GM18508 (cell line): ENCODE results near the gene TTLL11.

ENCODE experiments used
- ATAC-seq: cut with Tn5 transposase; IDR thresholded peaks from one replicate; pipeline ENCODE4 v1.9.1; 2021; ENCODE audit warnings: moderate number of reproducible peaks; ENCODE audit not compliant: insufficient read depth, unreplicated experiment

TTLL11 gene

DNA sequence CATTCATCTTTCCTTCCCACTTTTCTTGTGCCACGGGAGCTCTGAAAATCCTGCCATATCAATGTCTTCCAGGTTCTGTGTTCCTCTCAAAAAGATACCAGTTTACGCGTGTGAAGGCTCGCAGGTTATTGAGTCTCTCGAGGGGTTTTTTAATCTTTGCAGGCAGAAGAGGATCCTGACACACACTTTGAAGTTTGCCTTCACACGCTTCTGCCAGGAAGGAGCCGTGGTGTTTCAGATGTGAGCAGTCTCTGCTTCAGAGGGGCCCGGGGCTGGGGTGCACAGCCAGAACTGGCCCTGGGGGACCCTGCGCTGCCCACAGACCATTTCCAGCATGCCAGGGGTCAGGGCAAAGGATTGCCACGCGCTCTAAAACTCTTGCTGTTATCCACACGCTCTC, 167.2 kb downstream of the TTLL11 start:
- ATAC-seq, result no peak

DNA sequence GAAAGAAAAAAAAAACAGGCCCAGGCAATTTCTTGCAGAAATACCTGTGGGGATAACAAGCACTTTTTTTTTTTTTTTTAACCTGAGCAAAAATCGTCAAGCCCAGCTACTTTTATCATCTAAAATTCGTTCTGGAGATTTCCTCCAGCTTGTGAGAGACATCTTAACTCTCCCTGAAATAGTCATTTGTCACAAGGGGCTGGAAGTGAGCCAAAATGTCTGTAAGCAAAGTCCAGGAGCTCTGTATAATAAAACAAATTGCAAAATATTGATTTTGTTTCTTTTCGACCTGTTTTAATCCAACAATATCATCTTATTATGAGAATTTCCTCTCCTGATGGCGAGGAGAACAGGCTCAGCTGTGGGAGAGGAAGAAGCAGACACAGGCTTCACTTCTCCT, 168.4 kb downstream of the TTLL11 start:
- ATAC-seq, result no peak

DNA sequence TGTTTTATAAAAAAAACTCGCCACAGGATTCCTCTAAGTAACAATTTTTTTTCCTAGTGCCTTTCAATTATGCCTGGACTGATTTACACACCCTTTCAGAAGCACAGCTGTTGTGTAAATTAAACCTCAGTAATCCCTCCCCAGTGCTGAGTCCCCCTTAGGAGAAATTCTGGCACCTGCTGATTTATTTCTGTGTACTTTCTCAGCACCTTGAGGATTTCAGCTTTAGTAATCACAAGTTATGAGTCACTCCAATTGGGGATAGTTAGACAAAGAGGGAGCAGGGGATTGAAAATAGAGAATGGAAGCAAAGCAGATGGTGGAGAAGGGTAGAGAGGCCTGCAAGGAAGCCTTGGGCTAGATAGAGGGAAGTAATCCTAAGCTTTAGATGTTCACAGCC, 171.7 kb downstream of the TTLL11 start:
- no peak for ATAC-seq

DNA sequence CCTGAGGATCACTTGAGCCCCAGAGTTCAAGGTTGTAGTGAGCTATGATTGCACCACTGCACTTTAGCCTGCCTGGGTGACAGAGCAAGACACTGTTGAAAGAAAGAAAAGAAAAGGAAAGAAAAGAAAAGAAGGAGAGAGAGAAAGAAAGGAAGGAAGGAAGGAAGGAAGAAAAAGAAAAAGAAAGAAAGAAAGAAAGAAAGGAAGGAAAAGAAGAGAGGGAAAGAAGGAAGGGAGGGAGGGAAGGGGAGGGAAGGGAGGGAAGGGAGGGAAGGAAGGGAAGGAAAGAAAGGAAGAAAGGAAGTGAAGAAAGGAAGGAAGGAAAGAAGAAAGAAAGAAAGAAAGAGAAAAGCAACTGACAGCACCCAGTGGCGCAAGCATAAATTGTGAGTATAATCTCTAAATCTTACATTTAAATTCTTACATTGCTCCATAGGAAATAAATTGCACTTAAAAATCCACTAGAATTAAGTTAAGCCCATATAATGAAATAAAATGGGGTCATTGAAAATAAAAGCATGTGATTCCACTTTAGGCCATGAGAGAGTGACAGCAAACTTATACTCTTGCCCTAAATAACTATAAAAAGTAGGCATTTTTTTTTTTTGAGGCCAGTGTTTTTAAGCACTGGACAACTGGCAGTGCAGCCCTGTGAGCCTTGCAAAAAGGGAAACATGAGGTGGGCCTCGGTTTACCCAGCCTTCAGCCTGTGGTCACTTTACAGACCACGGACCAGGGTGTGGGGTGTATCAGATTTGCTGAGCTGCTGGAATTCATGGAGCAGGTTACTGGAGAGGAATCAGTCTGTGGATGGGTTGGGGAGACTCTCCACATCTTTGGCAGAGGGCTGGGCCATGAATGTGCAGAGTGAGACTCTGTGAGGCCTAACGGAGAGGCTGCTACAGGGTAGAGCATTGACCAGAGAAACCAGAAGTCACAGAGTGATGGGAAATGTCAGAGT, 175.5 kb downstream of the TTLL11 start:
- no peak for ATAC-seq

DNA sequence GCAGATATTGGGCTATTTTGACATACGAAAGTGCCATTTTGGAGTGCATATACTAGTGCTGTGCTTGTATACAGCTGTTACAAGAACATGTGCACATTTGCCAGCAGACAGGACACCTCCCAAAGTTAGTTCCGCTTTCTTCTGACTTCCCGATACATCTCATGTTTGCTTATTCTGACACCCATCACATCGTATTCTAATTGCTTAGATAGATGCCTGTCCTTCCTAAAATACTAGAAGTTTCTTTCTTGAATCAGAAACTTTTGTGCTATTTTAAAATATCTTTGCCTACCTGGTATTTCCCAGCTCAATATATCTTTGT, 177.8 kb downstream of the TTLL11 start:
- ATAC-seq, result no peak

- no peak for ATAC-seq
Observed at GRCh38 chr9:121914604-121915303, 178.4 kb downstream of the TTLL11 start.

DNA sequence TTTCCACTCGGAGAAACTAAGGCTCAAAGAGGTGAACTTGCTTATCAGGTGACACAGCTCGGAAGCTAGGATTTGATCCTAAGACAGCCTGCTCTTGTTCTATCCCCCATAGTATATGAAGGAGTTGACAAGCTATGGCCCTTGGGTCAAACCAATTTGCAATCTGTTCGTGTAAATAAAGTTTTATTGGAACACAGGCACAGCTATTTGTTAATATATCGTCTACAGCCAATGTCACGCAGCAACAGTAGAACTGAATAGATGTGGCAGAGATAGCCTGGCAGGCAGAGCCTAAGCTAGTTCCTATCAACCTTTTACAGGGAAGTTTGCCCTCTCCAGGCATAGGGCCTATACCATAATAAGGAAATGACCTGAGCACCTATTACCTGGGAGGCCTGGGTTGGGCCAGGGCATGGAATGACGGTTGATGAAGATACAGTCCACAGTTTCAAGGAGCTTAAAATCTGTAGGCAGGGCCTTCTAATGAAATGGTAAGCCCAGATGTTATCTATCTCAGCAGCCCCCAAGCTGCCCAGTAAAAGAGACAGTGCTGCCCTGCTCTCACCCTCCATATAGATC, 179.0 kb downstream of the TTLL11 start:
- ATAC-seq, result no peak

DNA sequence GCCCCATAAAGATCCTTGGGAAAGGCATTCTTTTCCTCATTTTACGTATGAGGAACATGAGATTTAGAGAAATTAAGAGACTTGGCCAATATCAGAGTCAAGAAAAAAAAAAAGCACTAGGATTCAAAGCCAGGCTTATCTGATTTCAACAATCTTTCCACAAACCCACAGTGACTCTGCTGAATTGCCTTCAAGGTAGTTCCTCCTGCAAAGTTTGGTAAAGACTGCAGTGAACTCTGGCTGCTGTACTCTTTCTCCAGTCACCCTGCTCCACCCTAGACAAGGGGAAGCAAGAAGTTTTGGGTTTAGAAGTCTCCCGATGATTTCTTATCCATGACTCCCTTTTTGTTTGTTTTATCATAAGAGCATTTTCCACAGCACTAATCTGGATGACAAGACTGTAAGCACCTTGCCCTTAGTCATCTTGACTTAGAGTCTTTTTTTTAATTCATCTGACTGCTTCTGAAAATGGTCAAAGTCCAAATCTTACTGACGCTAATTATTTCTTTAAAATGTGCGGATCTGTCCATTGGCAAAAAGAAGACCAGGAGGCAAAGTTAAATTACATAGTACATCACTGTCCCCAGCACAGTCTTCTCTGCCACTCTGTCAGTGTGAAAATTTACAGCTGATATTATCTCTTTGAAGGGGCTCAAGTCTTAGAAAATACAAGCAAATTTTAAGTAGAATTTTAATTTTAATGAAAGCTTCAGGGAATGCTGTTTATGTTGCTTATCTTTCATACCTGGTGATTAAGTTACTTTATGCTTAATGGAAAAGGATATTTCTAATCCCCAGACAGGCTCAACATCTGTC, 180.1 kb downstream of the TTLL11 start:
- ATAC-seq, result no peak

GRCh38 chr9:121910491-121911040, 182.5 kb downstream of the TTLL11 start:
- no peak for ATAC-seq

DNA sequence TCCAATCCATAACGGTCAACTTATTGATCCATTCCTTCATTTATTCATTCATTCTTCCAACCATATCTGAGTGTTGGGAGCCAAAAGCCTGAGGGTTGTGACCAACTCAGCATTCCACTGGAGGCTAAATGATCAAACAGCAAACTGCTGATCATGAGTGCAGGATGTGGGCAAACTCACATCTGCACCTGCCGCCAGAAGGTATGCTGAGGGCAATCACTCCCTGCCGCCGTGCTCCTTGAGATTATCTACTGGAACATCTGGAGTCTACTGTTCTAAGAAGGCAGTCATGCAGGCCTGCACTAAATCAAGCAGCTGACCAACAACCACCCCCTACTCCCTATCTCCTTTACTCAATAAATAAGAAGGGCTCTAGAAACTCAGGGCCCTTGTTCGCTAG, 184.0 kb downstream of the TTLL11 start:
- ATAC-seq, result no peak

- no peak for ATAC-seq
Observed at GRCh38 chr9:121906074-121906870, 186.8 kb downstream of the TTLL11 start.

DNA sequence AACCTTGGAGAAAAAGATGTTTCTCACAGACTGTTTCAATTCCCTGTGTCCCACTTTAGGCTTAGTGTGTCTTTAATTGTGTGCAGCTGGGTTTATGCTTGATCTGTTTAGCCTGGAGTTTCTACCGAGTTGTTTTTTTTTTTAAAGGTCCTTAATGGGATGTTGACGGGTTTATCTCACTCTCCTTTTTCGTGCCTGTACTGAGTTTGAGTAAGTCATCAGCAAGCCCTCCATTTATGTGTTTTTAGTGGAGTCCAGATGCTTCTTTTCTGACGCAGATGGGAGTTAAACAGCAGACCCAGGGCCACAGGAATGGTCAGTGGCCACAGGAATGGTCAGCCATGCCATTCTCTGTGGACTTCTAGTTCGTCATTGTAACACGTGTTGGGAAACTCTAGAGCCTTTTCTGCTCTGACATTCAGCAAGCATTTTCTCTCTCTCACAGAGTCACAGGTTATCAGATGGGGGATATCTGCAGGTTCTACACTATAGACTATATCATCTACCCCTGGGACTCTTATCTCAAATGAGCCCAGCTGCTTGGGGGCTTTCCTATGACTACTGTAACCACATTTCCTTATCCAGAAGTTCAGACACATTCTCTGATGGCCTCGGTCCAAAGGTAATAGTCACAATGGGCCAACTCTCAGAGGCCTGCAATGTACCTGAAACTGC, 190.5 kb downstream of the TTLL11 start:
- ATAC-seq, result no peak

DNA sequence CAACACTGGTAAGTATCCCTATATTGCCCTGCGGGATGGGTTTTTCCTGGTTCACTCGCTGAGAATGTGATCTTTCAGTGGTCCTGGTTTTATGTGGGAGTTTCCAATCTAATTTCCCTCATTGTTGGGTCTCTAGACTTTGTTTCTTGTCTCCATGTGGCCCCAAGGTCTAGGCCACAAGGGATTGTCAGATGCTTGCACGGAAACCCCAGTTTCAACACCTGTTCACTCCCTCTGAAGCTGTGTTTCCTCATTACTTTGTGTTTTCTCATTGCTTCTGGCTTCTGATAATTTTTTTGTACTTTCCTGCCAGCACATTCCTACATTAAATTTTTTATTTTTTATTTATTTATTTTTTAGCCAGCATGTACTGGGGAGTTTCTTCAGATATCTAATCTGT, 191.5 kb downstream of the TTLL11 start:
- ATAC-seq, result no peak

GRCh38 chr9:121900163-121900562, 192.9 kb downstream of the TTLL11 start:
- ATAC-seq, result no peak

DNA sequence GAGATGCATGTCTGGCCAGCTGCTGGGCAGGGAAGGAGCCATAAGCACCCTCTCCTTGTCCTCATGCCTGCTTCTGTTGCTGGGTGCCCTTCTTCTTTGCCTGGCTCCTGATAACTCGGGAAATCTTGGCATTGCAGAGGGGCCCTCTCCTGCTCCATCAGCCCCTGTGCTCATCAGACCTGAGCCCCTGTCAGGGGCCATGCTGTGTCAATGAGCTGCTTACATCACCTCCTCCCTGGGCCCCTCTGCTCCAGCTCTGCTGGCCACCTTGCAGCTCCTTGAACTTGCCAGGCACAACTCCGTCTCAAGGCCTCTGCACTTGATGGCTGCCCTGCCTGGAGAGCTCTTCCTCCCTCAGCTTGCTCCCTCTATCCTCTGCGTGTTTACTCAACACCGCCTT, 194.3 kb downstream of the TTLL11 start:
- no peak for ATAC-seq

DNA sequence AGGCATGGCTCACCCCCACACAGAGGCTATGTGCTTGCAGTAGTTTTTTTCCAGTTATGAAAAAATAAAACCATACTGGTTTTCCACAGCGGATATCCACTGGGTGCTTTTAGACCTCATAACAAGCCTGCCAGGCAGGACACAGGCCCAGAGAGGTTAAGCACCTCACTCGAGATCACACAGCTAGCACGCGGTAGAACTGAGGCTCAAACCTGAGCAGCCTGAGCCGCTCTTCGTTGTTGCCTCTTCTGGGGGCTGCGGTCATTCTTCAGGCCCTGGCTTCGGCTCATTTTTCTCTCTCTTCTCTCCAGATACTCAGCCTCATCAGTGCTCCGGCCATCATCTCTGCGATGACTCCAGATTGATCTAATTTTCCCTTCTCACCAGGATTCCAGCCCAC, 196.0 kb downstream of the TTLL11 start:
- ATAC-seq, result no peak

DNA sequence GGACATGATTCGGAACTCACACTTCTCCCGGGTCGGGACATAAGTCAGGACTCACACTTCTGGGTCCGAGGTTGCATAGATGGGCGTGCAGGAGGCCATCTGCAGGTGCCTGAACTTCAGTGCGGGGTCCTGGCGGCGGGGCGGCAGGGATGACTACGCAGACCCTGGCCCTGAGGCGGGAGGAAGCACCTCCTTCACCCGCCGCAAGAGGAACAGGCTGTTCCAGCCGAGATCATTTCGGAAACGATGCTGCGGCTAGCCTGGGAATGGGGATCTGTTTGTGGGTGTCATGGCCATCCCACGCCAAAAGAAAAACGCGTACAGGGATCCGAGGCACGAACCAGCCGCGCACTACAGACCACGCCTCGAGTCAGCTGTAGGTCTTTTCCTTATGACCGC, 196.6 kb downstream of the TTLL11 start:
- ATAC-seq, result no peak

GRCh38 chr9:121895818-121896544, 197.1 kb downstream of the TTLL11 start:
- ATAC-seq, result no peak
